Left hindlimb (tissue), 1 donor: Measurements from ENCODE around the gene BLOC1S3.
"Not testable (repeated sequence)": the region's sequence is repeated elsewhere in the genome, so short reads cannot be mapped to it uniquely, and the experiment has no call there.

Experiments used
- DNase-seq: peaks from one replicate; pipeline ENCODE4 v3.0.0-alpha.2; 2018

Gene BLOC1S3

GRCh38 chr19:45186509-45187334 lies 8.1 kb downstream of the BLOC1S3 start:
- DNase-seq: no peak

DNA sequence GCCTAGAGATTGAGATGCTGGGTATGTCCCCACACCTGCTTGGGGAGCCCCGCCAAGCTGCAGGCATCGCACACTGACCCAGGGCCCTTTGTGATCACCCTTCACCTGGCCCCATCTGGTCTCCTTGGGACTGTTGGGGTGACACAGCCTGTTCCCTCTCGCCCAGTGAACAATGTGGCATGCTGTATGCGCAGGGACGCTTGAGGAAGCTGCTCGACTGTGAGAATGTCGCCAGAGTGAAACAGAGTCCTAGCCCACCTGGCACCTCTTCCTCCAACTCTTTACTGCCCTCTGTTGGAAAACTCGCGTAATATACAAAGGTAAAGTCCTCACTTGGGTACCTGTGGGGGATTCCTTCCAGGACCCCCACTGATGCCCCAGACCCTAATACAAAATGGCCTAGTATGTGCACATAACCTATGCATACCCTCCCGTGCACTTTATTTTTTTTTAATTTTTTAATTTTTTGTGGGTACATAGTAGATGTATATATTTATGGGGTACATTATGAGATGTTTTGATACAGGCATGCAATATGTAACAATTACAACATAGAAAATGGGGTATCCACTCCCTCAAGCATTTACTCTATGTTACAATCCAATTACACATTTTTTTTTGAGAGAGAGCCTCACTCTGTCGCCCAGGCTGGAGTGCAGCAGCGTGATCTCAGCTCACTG lies 9.0 kb downstream of the BLOC1S3 start:
- no peak for DNase-seq

GRCh38 chr19:45189971-45190370 lies 11.4 kb downstream of the BLOC1S3 start:
- DNase-seq: no peak

DNA sequence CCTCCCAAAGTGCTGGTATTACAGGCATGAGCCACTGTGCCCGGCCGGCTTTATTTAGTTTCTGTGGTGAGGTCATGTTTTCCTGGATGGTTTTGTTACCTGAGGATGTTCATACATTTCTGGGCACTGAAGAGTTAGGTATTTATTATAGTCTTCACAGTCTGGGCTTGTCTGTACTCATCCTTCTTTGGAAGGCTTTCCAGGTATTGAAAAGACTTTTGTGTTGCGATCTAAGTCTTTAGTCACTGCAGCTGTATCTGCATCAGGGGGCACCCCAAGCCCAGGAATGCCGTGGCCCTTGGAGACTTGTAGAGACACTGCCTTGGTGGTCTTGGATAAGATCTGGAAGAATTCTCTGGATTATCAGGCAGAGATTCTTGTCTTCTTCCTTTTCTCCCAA lies 12.8 kb downstream of the BLOC1S3 start:
- DNase-seq: no peak

DNA sequence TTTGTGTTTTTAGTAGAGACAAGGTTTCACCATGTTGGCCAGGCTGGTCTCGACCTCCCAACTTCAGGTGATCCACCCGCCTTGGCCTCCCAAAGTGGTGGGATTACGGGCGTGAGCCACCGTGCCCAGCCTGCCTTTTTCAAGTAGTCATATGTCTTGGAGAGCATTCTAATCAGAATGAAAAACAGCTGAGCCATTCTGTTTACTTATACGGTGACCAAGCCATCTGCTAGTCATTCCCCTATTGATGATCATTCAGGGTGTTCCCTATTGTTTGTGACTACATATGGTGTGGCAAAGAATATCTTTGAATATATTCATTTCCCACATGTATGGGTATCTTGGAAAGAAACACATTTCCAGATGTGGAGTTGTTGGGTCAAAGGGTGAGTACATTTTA lies 17.2 kb downstream of the BLOC1S3 start:
- DNase-seq: no peak

GRCh38 chr19:45200568-45200967 lies 22.0 kb downstream of the BLOC1S3 start:
- DNase-seq: no peak

DNA sequence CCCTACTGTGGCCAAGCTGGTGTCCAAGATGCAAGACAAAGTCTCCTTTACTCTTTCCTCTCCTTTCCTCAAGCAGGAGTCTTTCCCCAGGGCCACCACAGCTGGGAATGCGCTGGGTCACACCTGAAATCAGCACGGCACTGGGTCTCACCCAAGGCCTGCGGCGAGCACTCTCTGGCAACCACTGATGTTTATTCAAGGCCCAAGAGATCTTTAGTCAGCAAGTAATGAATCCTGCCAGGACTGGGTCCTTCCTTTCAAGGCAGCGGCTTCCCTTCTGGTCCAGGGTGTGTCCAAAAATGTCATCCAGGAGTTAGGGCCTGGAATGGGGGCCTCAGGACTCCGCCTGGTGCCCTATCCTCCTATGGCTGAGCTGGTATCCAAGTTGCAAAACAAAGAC lies 24.1 kb downstream of the BLOC1S3 start:
- no peak for DNase-seq

DNA sequence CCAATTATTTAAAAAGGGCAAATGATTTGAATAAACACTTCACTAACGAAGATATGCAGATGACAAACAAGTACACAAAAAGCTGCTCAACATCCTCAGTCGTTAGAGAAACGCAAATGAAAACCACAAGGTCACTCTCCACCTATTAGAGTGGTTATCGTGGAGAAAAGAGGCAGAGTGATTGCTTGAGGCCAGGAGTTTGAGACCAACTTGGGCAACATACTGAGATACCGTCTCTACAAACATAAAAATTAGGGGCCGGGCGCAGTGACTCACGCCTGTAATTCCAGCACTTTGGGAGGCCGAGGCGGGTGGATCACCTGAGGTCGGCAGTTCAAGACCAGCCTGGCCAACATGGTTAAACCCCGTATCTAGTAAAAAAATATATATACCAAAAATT lies 27.2 kb downstream of the BLOC1S3 start:
- no peak for DNase-seq

GRCh38 chr19:45206328-45206727 lies 27.7 kb downstream of the BLOC1S3 start:
- DNase-seq: no peak

- DNase-seq: peak; percentile 77
Measured at GRCh38 chr19:45211751-45212381, 33.3 kb downstream of the BLOC1S3 start.

GRCh38 chr19:45213031-45213430 lies 34.4 kb downstream of the BLOC1S3 start:
- DNase-seq: no peak

DNA sequence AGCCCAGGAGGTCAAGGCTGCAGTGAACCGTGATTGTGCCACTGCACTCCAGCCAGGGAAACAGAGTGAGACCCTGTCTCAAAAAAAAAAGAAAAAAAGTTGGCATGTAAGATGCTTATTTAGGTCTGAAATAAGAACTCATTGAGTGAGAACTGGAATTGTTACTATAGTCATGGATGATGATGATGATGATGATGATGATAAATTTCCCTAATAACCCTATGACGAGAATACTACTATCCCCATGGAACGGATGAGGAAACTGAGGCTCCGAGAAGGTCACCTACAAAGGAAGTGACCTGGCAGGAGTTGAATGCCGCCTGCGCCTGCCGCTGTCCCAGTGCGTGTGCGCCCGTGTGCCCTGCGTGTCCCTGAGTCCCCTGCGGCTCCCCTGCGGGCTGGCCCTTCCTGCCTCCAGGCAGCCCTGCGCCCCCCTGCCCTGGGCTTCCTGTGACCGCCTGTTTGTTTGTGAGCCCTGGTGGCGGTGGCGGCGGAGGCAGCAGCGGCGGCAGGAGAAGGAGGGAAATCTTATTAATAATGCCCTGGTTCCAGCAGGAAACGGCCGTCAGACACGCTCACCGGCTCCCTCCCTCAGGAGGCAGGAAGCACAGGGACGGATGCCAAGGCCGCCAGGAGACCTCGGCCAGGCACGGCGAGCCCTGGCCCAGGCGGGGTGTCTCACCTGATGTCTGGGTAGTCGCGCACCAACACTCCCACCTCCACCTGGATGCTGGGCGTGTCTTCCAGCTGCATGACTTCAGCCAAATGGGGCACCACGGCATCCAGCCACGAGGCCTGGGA lies 37.0 kb downstream of the BLOC1S3 start:
- DNase-seq: no peak

DNA sequence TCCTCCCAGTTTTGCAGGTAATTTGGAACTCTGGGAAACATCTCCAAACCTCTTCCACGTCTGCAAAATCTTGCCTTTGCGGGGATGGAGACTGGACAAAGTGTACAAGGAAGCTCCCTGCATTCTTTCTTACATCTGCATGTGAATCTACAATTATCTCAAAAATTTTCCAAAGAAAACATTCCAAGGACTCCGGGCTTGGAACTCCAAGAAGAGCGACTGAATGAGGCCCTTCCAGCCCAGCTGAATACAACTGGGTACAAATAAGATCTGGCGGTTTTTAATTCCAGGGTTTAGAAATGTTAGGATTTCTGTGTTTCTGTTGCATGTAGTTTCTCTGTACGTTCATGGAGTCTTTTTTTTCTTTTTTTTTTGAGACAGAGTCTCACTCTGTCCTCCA lies 38.1 kb downstream of the BLOC1S3 start:
- no peak for DNase-seq

DNA sequence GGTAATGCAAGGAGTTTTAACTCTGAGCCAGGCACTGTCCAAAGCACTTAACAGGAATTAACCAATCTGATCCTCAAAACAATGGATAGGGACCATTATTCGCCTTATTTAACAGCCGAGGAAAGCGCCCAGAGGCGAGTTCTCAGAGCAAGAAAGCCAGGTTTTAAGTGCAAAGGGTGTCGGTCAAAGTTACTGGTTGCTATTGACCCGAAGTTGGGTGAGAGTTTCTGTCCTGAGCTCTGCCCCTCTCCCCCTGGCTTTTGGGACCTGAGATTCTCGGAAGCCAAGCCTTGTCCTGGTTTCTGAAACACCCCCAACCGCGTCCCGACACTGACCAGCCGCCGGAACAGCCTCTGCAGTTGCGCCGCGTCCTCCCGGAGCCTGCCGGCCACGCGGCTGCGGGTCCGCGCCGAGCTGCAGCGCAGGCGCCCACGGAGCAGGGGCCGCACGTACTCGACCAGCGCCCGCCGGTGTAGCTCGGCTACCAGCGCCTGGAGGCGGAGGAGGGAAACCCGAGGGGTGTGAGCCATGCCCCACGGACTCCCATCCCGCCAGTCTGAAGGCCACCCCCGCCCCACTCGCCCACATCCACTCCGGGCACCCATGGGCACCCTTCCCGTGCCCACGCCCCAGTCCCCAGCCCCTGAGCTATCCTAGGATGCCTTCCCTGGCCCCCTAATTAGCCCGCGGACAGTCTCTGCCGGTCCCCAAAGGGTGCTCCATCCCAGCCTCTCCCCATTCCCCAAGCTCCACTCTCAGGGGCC lies 38.8 kb downstream of the BLOC1S3 start:
- DNase-seq: no peak

DNA sequence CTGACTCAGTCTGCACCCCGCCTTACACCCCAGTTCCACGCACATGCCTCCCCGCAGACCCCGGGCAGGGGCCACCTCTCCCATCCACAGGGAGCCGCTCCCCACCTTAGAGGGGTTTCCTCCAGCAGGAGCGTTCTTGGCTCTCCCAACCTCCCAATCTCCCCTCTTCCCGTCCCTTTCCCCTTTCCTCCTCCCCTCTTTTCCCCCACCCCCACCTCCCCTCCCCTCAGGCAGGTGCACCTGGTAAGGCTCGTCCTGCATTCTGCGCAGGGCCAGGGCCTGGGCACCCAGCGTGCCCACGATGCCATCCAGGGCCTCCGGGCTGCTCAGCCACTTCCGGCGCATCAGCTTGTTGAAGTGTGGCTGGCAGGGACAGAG lies 39.4 kb downstream of the BLOC1S3 start:
- DNase-seq: no peak

DNA sequence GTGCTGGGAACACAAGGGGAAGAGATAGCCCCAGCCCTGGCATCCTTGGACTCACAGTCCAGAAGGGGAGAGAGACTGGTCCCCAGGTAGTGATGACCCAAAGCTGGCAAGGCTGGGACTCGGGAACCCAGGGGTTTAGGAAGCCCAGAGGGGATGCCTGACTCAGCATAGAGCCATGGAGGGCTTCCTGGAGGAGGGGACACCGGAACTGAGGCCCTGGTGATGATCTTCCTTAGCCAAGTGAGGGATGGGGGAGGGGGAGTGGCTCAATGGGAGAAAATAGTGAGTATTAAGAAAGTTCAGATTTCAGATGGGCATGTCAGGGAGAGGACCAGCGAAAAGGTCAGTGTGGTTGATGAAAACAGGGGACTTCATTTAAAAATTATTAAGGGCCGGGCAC lies 39.8 kb downstream of the BLOC1S3 start:
- no peak for DNase-seq

- no peak for DNase-seq
Measured at GRCh38 chr19:45218911-45219743, 40.5 kb downstream of the BLOC1S3 start.

DNA sequence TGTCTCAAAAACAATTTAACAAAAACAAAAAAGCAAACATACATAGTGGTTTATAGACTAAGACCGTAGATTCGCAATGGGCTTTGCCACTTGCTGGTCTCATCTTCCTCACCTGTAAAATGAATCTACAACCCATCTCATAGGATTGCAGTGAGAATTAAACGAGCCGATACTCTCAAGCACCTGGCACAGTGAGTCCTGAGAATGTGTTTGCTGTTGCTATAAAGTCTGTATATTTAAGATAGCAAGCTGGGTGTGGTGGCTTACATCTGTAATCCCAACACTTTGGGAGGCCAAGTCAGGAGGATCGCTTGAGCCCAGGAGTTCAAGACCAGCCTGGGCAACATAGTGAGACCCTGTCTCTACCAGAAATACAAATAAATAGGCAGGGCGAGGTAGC lies 44.1 kb downstream of the BLOC1S3 start:
- DNase-seq: no peak

GRCh38 chr19:45223879-45224278 lies 45.3 kb downstream of the BLOC1S3 start:
- no peak for DNase-seq

- no peak for DNase-seq
Measured at GRCh38 chr19:45224645-45225044, 46.1 kb downstream of the BLOC1S3 start.

DNA sequence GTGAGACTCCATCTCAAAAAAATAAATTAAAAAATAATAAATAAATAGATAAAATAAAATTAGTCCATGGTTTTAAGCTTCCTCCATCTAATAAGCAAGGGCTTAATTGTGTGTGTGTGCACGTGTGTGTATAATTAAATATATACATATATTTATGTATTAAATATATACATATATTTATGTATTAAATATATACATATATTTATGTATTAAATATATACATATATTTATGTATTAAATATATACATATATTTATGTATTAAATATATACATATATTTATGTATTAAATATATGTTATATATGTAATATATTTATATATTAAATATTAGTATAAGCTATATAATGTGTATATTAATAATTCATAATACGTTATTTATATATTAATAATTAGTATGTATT lies 50.5 kb downstream of the BLOC1S3 start:
- DNase-seq: not testable (repeated sequence)
